Large intestine (tissue), 3 donors: ENCODE results near the gene CHD3. TPM values are rescaled to one million over a fixed set of nuclear protein-coding genes. Genes with fewer than 3 reads are reported as not detected.

Experiments used
- DNase-seq, 2 donors: peaks; one replicate each; pipeline versions ENCODE4 v3.0.0 to v3.0.0-alpha.2; 2013
- H3K27ac ChIP-seq: one replicate; pipeline ENCODE4 v1.5.1; 2013; ENCODE audit warnings: low read length
- H3K27me3 ChIP-seq: 2 replicates; pipeline ENCODE4 v1.6.1; 2013; ENCODE audit warnings: low read length; ENCODE audit not compliant: control insufficient read depth, insufficient read depth
- H3K36me3 ChIP-seq: 2 replicates; pipeline ENCODE4 v1.6.1; 2013; ENCODE audit warnings: low read length; ENCODE audit not compliant: control insufficient read depth, insufficient read depth
- H3K4me1 ChIP-seq: one replicate; pipeline ENCODE4 v1.6.1; 2013; ENCODE audit warnings: low read length; ENCODE audit not compliant: control insufficient read depth, insufficient read depth
- H3K4me3 ChIP-seq: one replicate; pipeline ENCODE4 v1.5.1; 2013; ENCODE audit warnings: low read length
- H3K9me3 ChIP-seq: one replicate; pipeline ENCODE4 v1.6.1; 2013; ENCODE audit warnings: mild to moderate bottlenecking, low read depth, low read length, moderate library complexity; ENCODE audit not compliant: control insufficient read depth
- WGBS: methylation state at CpG from one replicate; pipeline ENCODE4 v1.1.5; 2013; ENCODE audit warnings: low lambda C conversion rate; ENCODE audit not compliant: insufficient coverage; 5-methylcytosine and 5-hydroxymethylcytosine counted together
- polyA plus RNA-seq: library from polyadenylated mRNA; unstranded; fragments of 120-200 nt; gene quantifications from one replicate; pipeline ENCODE4 v1.2.1, GENCODE V29; 2013

Gene CHD3
- polyA plus RNA-seq, 1 donor = 73.8 TPM

- no peak overlapping the region for H3K4me3 ChIP-seq
- no CpG with 5 or more reads among the region's 2 CpGs for WGBS
These were observed 28.2 kb downstream of the CHD3 start for GRCh38 chr17:7916808-7917207.

GRCh38 chr17:7922269-7922844, 33.8 kb downstream of the CHD3 start:
- Histone ChIP-seq H3K4me3 (peak overlapping the region; percentile 57), H3K9me3 (no peaks in the 10 kb centered on the region), H3K4me1 (peaks cover 9% of the 10 kb centered on the region), H3K36me3 (no peaks in the 10 kb centered on the region), H3K27me3 (no peaks in the 10 kb centered on the region), H3K27ac (peak overlapping the region; percentile 53)
- WGBS = no CpG with 5 or more reads among the region's 16 CpGs
- peak; percentile 14 to 15 for DNase-seq

More at GRCh38 chr17:7916808-7917207, 28.2 kb downstream of the CHD3 start:
- peaks cover 4% of the 10 kb centered on the region for H3K9me3 ChIP-seq
- H3K36me3 ChIP-seq = peaks cover 4% of the 10 kb centered on the region
- DNase-seq = no peak
- H3K27ac ChIP-seq = no peak overlapping the region
- H3K27me3 ChIP-seq = no peaks in the 10 kb centered on the region
- peaks cover 16% of the 10 kb centered on the region for H3K4me1 ChIP-seq

- peak overlapping the region; percentile 57 for H3K4me3 ChIP-seq
- WGBS = no CpG with 5 or more reads among the region's 45 CpGs
- no peaks in the 10 kb centered on the region for H3K27me3 ChIP-seq
- no peaks in the 10 kb centered on the region for H3K9me3 ChIP-seq
- no peaks in the 10 kb centered on the region for H3K36me3 ChIP-seq
- peak overlapping the region; percentile 53 for H3K27ac ChIP-seq
- DNase-seq = peak; percentile 85 to 93
- H3K4me1 ChIP-seq = peaks cover 9% of the 10 kb centered on the region
These were observed 34.4 kb downstream of the CHD3 start for GRCh38 chr17:7922845-7923628.

- peaks cover 10% of the 10 kb centered on the region for H3K4me1 ChIP-seq
- no peak for DNase-seq
- H3K27ac ChIP-seq = no peak overlapping the region
- no CpG with 5 or more reads among the region's 3 CpGs for WGBS
- peaks cover 7% of the 10 kb centered on the region for H3K27me3 ChIP-seq
- H3K4me3 ChIP-seq = no peak overlapping the region
- no peaks in the 10 kb centered on the region for H3K36me3 ChIP-seq
- H3K9me3 ChIP-seq = peaks cover 3% of the 10 kb centered on the region
These were observed 39.0 kb downstream of the CHD3 start for GRCh38 chr17:7927596-7927995.

- DNase-seq = peak; percentile 43 to 49
- Histone ChIP-seq H3K9me3 (peaks cover 3% of the 10 kb centered on the region), H3K27ac (no peak within 1 kb of the TSS), H3K36me3 (peaks cover 2% of the 10 kb centered on the region), H3K4me1 (peaks cover 16% of the 10 kb centered on the region), H3K4me3 (peak within 1 kb of the TSS; percentile 34), H3K27me3 (peaks cover 7% of the 10 kb centered on the region)
- no CpG with 5 or more reads among the region's 67 CpGs for WGBS
These were observed 40.8 kb downstream of the CHD3 start, which contains the start of gene KCNAB3 for GRCh38 chr17:7929158-7930023. KCNAB3 (minus strand) TSS chr17:7929856; CDS start chr17:7929435, 421 bp downstream.

- H3K36me3 ChIP-seq = peaks cover 9% of the 10 kb centered on the region
- peaks cover 16% of the 10 kb centered on the region for H3K4me1 ChIP-seq
- peak overlapping the region; percentile 83 for H3K4me3 ChIP-seq
- H3K9me3 ChIP-seq = peaks cover 3% of the 10 kb centered on the region
- H3K27me3 ChIP-seq = peaks cover 7% of the 10 kb centered on the region
- no peak overlapping the region for H3K27ac ChIP-seq
- WGBS = 70% methylated on average over 2 of the region's 20 CpGs
- DNase-seq = no peak
These were observed 42.4 kb downstream of the CHD3 start for GRCh38 chr17:7930841-7931631.

GRCh38 chr17:7931709-7932482, 43.3 kb downstream of the CHD3 start, which contains the start of the genes CNTROB and TRAPPC1:
CNTROB (plus strand) TSS chr17:7932206; CDS start chr17:7933080, 874 bp downstream.
TRAPPC1 (minus strand) TSS chr17:7931946; CDS start chr17:7931829, 117 bp downstream.
- peak; percentile 100 for DNase-seq
- peaks cover 16% of the 10 kb centered on the region for H3K36me3 ChIP-seq
- H3K4me3 ChIP-seq = peak within 1 kb of the TSS; percentile 83
- peak within 1 kb of the TSS; percentile 50 for H3K27ac ChIP-seq
- no CpG with 5 or more reads among the region's 55 CpGs for WGBS
- peaks cover 7% of the 10 kb centered on the region for H3K27me3 ChIP-seq
- H3K4me1 ChIP-seq = peaks cover 16% of the 10 kb centered on the region
- peaks cover 3% of the 10 kb centered on the region for H3K9me3 ChIP-seq

GRCh38 chr17:7932483-7932891, 43.9 kb downstream of the CHD3 start:
- H3K9me3 ChIP-seq = peaks cover 3% of the 10 kb centered on the region
- H3K4me1 ChIP-seq = peaks cover 16% of the 10 kb centered on the region
- peaks cover 7% of the 10 kb centered on the region for H3K27me3 ChIP-seq
- peaks cover 16% of the 10 kb centered on the region for H3K36me3 ChIP-seq
- no CpG with 5 or more reads among the region's 17 CpGs for WGBS
- H3K27ac ChIP-seq = peak overlapping the region; percentile 50
- peak overlapping the region; percentile 83 for H3K4me3 ChIP-seq
- DNase-seq = no peak

- WGBS = 0% methylated on average over 1 of the region's 16 CpGs
- Histone ChIP-seq H3K4me3 (peak overlapping the region; percentile 83), H3K36me3 (peaks cover 18% of the 10 kb centered on the region), H3K9me3 (peaks cover 3% of the 10 kb centered on the region), H3K4me1 (peaks cover 16% of the 10 kb centered on the region), H3K27ac (peak overlapping the region; percentile 50), H3K27me3 (peaks cover 7% of the 10 kb centered on the region)
- DNase-seq = peak; percentile 48 to 68
These were observed 44.4 kb downstream of the CHD3 start for GRCh38 chr17:7932949-7933348.
